HL-60 (cell line): ENCODE measurements around the gene AURKA.

Source experiments
- DNase-seq, 2 experiments: peaks; one replicate each; pipeline ENCODE4 v3.0.0-alpha.2; 2010 to 2020; ENCODE audit warnings: low read depth in 1 of 2, low spot score in 1 of 2
- H3K27ac ChIP-seq: fragments of 250-450 bp; sonication (Bioruptor Pico); replicated peaks from 2 replicates; pipeline ENCODE4 v1.5.1; 2020; ENCODE audit warnings: mild to moderate bottlenecking, moderate library complexity
- H3K27me3 ChIP-seq: fragments of 250-450 bp; sonication (Bioruptor Pico); 2 replicates; pipeline ENCODE4 v1.5.1; 2021; ENCODE audit warnings: mild to moderate bottlenecking, moderate library complexity; ENCODE audit not compliant: insufficient read depth, poor library complexity, severe bottlenecking
- H3K4me3 ChIP-seq: replicated peaks from 2 replicates; pipeline ENCODE4 v1.5.1; 2011; ENCODE audit warnings: mild to moderate bottlenecking, control low read depth, low read length; ENCODE audit not compliant: insufficient read depth
- GABPA ChIP-seq: IDR thresholded peaks from 2 replicates; pipeline ENCODE4 v1.6.1; 2012; ENCODE audit warnings: low read depth
- POLR2AphosphoS5 ChIP-seq: IDR thresholded peaks from 2 replicates; pipeline ENCODE4 v1.6.1; 2012; ENCODE audit warnings: low read depth
- SPI1 ChIP-seq: IDR thresholded peaks from 2 replicates; pipeline ENCODE4 v1.6.1; 2012; ENCODE audit warnings: low read depth, mild to moderate bottlenecking, borderline replicate concordance
- TF ChIP-seq, protein P1 (sequence below): IDR thresholded peaks from one replicate; pipeline ENCODE4 v1.5.1; 2011; ENCODE audit warnings: low read length, control low read depth, inconsistent platforms; ENCODE audit not compliant: insufficient read depth
- TF ChIP-seq, protein P2 (sequence below): IDR thresholded peaks from 2 replicates; pipeline ENCODE4 v1.6.1; 2012; ENCODE audit warnings: low read depth; ENCODE audit not compliant: insufficient replicate concordance

The AURKA gene

DNA sequence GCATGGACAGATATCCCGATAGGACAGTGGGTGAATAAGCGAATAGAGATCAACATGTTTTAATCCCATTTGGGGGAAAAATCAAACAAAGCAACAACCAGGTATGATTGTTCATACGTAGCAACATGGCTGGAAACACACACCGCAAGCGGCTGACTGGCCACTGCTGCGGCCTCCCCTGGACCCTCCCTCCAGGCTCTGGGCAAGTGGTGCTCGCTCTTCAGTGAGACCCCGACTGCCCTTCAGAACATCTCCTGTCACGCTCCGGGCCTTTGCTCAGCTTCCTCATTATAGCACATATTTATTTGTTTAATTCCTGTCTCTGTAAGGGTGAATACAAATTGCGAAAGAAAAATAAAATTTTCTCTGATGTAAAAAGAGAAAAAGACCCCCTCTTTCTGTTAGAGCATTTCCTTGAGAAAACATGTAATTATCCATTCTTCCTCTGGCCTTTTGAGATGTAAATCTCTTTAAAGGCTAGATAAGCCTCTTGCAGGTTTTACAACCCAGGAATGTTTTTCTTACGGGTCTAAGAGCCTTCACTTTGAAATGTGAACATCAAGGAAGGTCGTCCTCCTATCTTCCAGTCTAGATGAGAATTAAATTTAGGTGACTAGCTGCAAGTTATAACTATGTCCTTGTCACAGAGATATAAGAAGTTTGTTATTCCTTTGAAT lies 44.2 kb downstream of the AURKA start:
- DNase-seq, result no peak
- TF ChIP-seq SPI1 (no peak), POLR2AphosphoS5 (no peak), GABPA (no peak)
- TF ChIP-seq, protein P1, sequence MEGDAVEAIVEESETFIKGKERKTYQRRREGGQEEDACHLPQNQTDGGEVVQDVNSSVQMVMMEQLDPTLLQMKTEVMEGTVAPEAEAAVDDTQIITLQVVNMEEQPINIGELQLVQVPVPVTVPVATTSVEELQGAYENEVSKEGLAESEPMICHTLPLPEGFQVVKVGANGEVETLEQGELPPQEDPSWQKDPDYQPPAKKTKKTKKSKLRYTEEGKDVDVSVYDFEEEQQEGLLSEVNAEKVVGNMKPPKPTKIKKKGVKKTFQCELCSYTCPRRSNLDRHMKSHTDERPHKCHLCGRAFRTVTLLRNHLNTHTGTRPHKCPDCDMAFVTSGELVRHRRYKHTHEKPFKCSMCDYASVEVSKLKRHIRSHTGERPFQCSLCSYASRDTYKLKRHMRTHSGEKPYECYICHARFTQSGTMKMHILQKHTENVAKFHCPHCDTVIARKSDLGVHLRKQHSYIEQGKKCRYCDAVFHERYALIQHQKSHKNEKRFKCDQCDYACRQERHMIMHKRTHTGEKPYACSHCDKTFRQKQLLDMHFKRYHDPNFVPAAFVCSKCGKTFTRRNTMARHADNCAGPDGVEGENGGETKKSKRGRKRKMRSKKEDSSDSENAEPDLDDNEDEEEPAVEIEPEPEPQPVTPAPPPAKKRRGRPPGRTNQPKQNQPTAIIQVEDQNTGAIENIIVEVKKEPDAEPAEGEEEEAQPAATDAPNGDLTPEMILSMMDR, result no peak
- TF ChIP-seq, protein P2, sequence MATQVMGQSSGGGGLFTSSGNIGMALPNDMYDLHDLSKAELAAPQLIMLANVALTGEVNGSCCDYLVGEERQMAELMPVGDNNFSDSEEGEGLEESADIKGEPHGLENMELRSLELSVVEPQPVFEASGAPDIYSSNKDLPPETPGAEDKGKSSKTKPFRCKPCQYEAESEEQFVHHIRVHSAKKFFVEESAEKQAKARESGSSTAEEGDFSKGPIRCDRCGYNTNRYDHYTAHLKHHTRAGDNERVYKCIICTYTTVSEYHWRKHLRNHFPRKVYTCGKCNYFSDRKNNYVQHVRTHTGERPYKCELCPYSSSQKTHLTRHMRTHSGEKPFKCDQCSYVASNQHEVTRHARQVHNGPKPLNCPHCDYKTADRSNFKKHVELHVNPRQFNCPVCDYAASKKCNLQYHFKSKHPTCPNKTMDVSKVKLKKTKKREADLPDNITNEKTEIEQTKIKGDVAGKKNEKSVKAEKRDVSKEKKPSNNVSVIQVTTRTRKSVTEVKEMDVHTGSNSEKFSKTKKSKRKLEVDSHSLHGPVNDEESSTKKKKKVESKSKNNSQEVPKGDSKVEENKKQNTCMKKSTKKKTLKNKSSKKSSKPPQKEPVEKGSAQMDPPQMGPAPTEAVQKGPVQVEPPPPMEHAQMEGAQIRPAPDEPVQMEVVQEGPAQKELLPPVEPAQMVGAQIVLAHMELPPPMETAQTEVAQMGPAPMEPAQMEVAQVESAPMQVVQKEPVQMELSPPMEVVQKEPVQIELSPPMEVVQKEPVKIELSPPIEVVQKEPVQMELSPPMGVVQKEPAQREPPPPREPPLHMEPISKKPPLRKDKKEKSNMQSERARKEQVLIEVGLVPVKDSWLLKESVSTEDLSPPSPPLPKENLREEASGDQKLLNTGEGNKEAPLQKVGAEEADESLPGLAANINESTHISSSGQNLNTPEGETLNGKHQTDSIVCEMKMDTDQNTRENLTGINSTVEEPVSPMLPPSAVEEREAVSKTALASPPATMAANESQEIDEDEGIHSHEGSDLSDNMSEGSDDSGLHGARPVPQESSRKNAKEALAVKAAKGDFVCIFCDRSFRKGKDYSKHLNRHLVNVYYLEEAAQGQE, result no peak
- H3K4me3 ChIP-seq, result no peak overlapping the region
- H3K27ac ChIP-seq, result no peak overlapping the region
- H3K27me3 ChIP-seq, result peaks cover 7% of the 10 kb centered on the region

DNA sequence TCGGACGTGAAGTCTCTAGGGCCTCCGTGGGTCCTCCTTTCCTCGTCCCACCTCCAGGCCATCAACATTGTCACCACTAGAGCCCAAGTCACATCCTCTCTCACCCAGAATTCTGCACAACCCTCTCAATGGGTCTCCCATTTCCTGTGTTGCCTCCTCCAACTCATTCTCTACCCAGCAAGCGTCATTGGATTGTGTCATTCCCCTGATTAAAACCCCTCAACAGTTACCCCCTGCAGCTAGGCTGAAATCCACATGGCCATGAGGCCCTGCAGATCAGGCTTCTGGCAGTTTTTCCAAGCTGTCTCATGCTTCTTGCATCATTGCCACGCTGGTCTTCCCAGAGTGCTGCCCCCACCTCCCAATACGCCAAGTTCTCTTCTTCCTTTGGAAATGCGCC lies 46.1 kb downstream of the AURKA start:
- DNase-seq, result no peak
- Histone ChIP-seq H3K27ac (no peak overlapping the region), H3K4me3 (no peak overlapping the region), H3K27me3 (peaks cover 12% of the 10 kb centered on the region)
- TF ChIP-seq GABPA (no peak), SPI1 (no peak), POLR2AphosphoS5 (no peak)
- TF ChIP-seq, protein P2, result no peak
- TF ChIP-seq, protein P1, result no peak

DNA sequence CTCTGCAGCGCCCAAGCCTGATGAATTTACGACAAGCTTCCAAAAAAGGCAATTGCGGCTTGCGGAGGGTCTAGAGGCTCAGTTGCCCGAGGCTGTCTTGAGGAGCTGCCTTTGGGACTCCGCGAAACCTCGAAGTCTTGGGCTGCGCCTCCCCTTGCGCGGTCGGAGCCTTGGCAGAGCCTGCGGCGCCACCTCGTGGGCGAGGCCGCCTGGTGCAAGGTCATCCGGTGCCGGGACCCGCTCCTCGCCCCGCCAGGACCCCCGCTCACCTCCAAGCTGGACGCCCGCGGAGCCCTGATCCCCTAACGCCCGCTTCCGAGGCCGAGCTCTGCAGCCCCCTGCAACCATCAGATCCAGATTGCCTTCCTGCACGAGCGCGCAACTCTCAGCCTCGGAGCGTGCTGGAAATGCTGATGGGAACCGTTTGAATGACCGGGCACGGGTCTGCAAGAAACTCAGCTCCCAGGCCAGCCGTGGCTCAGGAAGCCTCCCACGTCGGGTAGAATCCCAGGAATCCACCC lies 48.1 kb downstream of the AURKA start:
- peaks cover 16% of the 10 kb centered on the region for H3K27me3 ChIP-seq
- peak in 1 of 2 experiments; percentile 29 for DNase-seq
- no peak for TF ChIP-seq POLR2AphosphoS5
- no peak for TF ChIP-seq SPI1
- TF ChIP-seq, protein P1, result peak; percentile 45
- TF ChIP-seq, protein P2, result no peak
- no peak overlapping the region for H3K4me3 ChIP-seq
- no peak overlapping the region for H3K27ac ChIP-seq
